T-helper 1 cell (primary cell): Measurements from ENCODE around the gene C1QL2.

Experiments
- DNase-seq, 5 donors: peaks; one replicate each; pipeline ENCODE4 v3.0.0-alpha.2; 2012 to 2020

C1QL2 gene

GRCh38 chr2:119136872-119137271 lies 21.7 kb downstream of the C1QL2 start:
- no peak for DNase-seq

- DNase-seq, result no peak
Observed at GRCh38 chr2:119136093-119136492, 22.5 kb downstream of the C1QL2 start.

GRCh38 chr2:119134775-119135174 lies 23.8 kb downstream of the C1QL2 start:
- DNase-seq, result no peak

GRCh38 chr2:119126650-119127049 lies 31.9 kb downstream of the C1QL2 start:
- peak in 1 of 5 donors; percentile 24 for DNase-seq

GRCh38 chr2:119123389-119123788 lies 35.2 kb downstream of the C1QL2 start:
- no peak for DNase-seq

GRCh38 chr2:119122663-119123062 lies 35.9 kb downstream of the C1QL2 start:
- no peak for DNase-seq

- no peak for DNase-seq
Observed at GRCh38 chr2:119119999-119120756, 38.4 kb downstream of the C1QL2 start.

GRCh38 chr2:119119076-119119785 lies 39.3 kb downstream of the C1QL2 start:
- no peak for DNase-seq

GRCh38 chr2:119117891-119118882 lies 40.4 kb downstream of the C1QL2 start:
- no peak for DNase-seq

GRCh38 chr2:119117408-119117807 lies 41.1 kb downstream of the C1QL2 start:
- no peak for DNase-seq

- DNase-seq, result no peak
Observed at GRCh38 chr2:119116411-119117295, 41.9 kb downstream of the C1QL2 start.

- DNase-seq, result no peak
Observed at GRCh38 chr2:119114266-119114665, 44.3 kb downstream of the C1QL2 start.

- DNase-seq, result no peak
Observed at GRCh38 chr2:119113489-119113770, 45.1 kb downstream of the C1QL2 start.

GRCh38 chr2:119112770-119113488 lies 45.6 kb downstream of the C1QL2 start:
- no peak for DNase-seq

GRCh38 chr2:119112230-119112629 lies 46.3 kb downstream of the C1QL2 start:
- DNase-seq, result no peak

GRCh38 chr2:119111115-119111975 lies 47.2 kb downstream of the C1QL2 start:
- no peak for DNase-seq

GRCh38 chr2:119109866-119110265 lies 48.7 kb downstream of the C1QL2 start:
- no peak for DNase-seq

GRCh38 chr2:119108186-119108585 lies 50.4 kb downstream of the C1QL2 start:
- DNase-seq, result no peak

- DNase-seq, result no peak
Observed at GRCh38 chr2:119106301-119106897, 52.2 kb downstream of the C1QL2 start.
